VCaP (cell line): ENCODE measurements around the gene CLASP1.

ENCODE experiments used
- H3K27ac ChIP-seq: fragments of 450-650 bp; 2 replicates; pipeline ENCODE4 v1.5.1; 2017
- CTCF ChIP-seq: fragments of 450-650 bp; conservative IDR thresholded peaks from 2 replicates; pipeline ENCODE4 v1.5.1; 2017; ENCODE audit warnings: mild to moderate bottlenecking, moderate library complexity

CLASP1 gene

GRCh38 chr2:121363632-121364420 is 285.4 kb downstream of the CLASP1 start:
- TF ChIP-seq CTCF: no peak
- H3K27ac ChIP-seq: peak overlapping the region; percentile 91

GRCh38 chr2:121362774-121363173 is 286.5 kb downstream of the CLASP1 start:
- TF ChIP-seq CTCF: no peak
- peak overlapping the region; percentile 91 for H3K27ac ChIP-seq

GRCh38 chr2:121362226-121362625 is 287.0 kb downstream of the CLASP1 start:
- no peak for TF ChIP-seq CTCF
- peak overlapping the region; percentile 91 for H3K27ac ChIP-seq

- TF ChIP-seq CTCF: no peak
- H3K27ac ChIP-seq: no peak overlapping the region
These were observed 288.5 kb downstream of the CLASP1 start for GRCh38 chr2:121360566-121361300.

GRCh38 chr2:121359716-121360565 is 289.3 kb downstream of the CLASP1 start:
- no peak for TF ChIP-seq CTCF
- peak overlapping the region; percentile 95; the same call in 1 of the 2 replicates for H3K27ac ChIP-seq

- H3K27ac ChIP-seq: peak overlapping the region; percentile 95; the same call in 1 of the 2 replicates
- TF ChIP-seq CTCF: no peak
These were observed 290.1 kb downstream of the CLASP1 start for GRCh38 chr2:121359170-121359569.

- no peak for TF ChIP-seq CTCF
- peak overlapping the region; percentile 95; the same call in 1 of the 2 replicates for H3K27ac ChIP-seq
These were observed 291.0 kb downstream of the CLASP1 start for GRCh38 chr2:121358291-121358690.
